Fibroblast of lung (primary cell): ENCODE results near the gene PPP1R12C. TPM values are rescaled to one million over a fixed set of nuclear protein-coding genes. Genes with fewer than 3 reads are reported as not detected.

Source experiments
- DNase-seq, 2 donors: peaks; one replicate each; pipeline versions ENCODE4 v3.0.0 to v3.0.0-alpha.2; 2010; ENCODE audit warnings: low read depth in 2 of 2
- H2AFZ ChIP-seq: 2 replicates; pipeline ENCODE4 v1.5.1; 2012; ENCODE audit warnings: low read length, control low read depth, inconsistent platforms
- H3K27ac ChIP-seq: 2 replicates; pipeline ENCODE4 v1.5.1; 2011; ENCODE audit warnings: low read length, control low read depth; ENCODE audit not compliant: insufficient read depth
- H3K27me3 ChIP-seq: 2 replicates; pipeline ENCODE4 v1.5.1; 2011; ENCODE audit warnings: mild to moderate bottlenecking, low read length; ENCODE audit not compliant: control insufficient read depth, insufficient read depth
- H3K36me3 ChIP-seq: 2 replicates; pipeline ENCODE4 v1.5.1; 2011; ENCODE audit warnings: low read length; ENCODE audit not compliant: control insufficient read depth, insufficient read depth
- H3K4me1 ChIP-seq: 2 replicates; pipeline ENCODE4 v1.5.1; 2011; ENCODE audit warnings: low read length; ENCODE audit not compliant: control insufficient read depth, insufficient read depth; ENCODE audit errors: extremely low read depth
- H3K4me2 ChIP-seq: 2 replicates; pipeline ENCODE4 v1.5.1; 2011; ENCODE audit warnings: low read length, control low read depth; ENCODE audit not compliant: insufficient read depth; ENCODE audit errors: extremely low read depth
- H3K4me3 ChIP-seq, 4 experiments: fragments of 200-600 bp in 1 of 4; sonication (generic) in 1 of 4; replicated peaks in 1 of 4; 2 replicates each; pipeline ENCODE4 v1.5.1; 2011 to 2016; ENCODE audit warnings: low read length in 4 of 4, low read depth in 3 of 4, mild to moderate bottlenecking in 3 of 4, control low read depth in 2 of 4, inconsistent platforms in 1 of 4, mixed read lengths in 1 of 4; ENCODE audit not compliant: insufficient read depth in 1 of 4; ENCODE audit errors: control extremely low read depth in 1 of 4
- H3K79me2 ChIP-seq: 2 replicates; pipeline ENCODE4 v1.5.1; 2012; ENCODE audit warnings: mild to moderate bottlenecking, low read length, inconsistent platforms; ENCODE audit not compliant: control insufficient read depth, insufficient read depth
- H3K9ac ChIP-seq: 2 replicates; pipeline ENCODE4 v1.5.1; 2011; ENCODE audit warnings: mild to moderate bottlenecking, low read length, control low read depth; ENCODE audit not compliant: insufficient read depth
- H3K9me3 ChIP-seq: 2 replicates; pipeline ENCODE4 v1.5.1; 2012; ENCODE audit warnings: low read depth, low read length; ENCODE audit not compliant: control insufficient read depth, insufficient read depth
- H4K20me1 ChIP-seq: 2 replicates; pipeline ENCODE4 v1.5.1; 2011; ENCODE audit warnings: low read length; ENCODE audit not compliant: control insufficient read depth, insufficient read depth; ENCODE audit errors: extremely low read depth
- EZH2 ChIP-seq: IDR thresholded peaks from 2 replicates; pipeline ENCODE4 v1.5.1; 2012; ENCODE audit warnings: low read length, control low read depth, mild to moderate bottlenecking; ENCODE audit errors: missing control alignments
- polyA plus RNA-seq, 2 donors: library from polyadenylated mRNA; depleted of rRNA in 1 of 2; stranded (reverse) in 1 of 2; unstranded in 1 of 2; fragments of >200 nt; gene quantifications; 2 replicates each; pipeline ENCODE4 v1.2.1, GENCODE V29; 2011 to 2012; ENCODE audit warnings: missing spikeins in 1 of 2
- total RNA-seq: library from RNA; depleted of rRNA; stranded (reverse); fragments of >200 nt; gene quantifications from 2 replicates; pipeline ENCODE4 v1.2.1, GENCODE V29; 2014
- TF ChIP-seq, protein P1 (sequence below), 2 donors: IDR thresholded peaks in 1 of 2; conservative IDR thresholded peaks in 1 of 2; 1 replicate in 1 of 2; 2 replicates in 1 of 2; pipeline ENCODE4 v1.5.1; 2011 to 2012; ENCODE audit warnings: low read length in 2 of 2, control low read depth in 1 of 2, inconsistent platforms in 1 of 2, low read depth in 1 of 2, mild to moderate bottlenecking in 1 of 2

The PPP1R12C gene
- total and polyA plus RNA-seq, 2 donors (not counting 1 experiment from before 2014, with no cell fraction given) = 26.0 to 32.9 TPM

DNA sequence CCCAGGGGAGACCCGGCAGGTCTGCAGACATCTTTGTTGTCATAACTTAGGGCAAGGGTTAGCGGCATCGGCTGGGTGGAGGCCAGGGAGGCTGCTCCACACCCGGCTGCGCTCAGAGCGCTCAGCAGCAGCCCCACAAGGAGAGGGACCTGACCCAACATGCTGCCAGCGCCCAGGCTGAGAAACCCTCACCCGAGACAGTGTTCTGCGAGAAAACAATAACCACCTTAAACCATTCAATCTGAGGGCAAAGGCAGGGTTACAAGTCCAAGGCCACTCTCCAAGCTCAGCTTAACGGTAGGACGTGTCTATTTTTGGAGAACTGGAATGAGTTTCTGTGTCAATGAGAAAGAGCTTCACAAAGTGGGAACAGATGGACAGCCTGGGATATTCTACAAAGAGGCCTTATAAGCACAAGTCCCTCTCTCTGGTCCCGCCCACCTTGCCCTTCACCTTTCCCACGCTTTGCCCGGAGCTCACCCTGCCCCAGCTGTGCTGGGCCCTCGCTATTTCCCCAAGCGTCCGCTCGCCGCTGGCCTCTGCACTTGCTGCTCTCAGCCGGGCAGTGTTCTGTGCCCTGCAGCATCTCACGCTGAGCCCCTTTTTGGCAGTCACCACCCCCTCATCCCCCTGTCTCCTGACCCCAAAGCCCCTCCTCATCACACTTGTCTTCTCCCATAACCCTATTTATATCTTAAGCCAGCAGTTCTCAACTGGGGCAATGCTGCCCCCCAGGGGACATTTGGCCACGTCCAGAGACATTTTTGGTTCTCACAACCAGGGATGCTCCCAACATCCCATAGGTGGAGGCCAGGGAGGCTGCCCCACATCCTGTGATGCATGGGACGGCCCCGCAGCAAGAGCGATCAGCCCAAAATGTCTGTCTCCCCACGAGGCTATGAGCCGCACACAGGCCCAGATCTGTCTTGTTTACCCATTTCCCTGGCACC lies 17.6 kb downstream of the PPP1R12C start:
- Histone ChIP-seq H3K9me3 (no peaks in the 10 kb centered on the region), H2AFZ (no peak overlapping the region), H3K27ac (peak overlapping the region; percentile 34), H3K4me2 (no peak overlapping the region), H3K36me3 (peaks cover 14% of the 10 kb centered on the region), H3K79me2 (no peaks in the 10 kb centered on the region), H4K20me1 (peaks cover 1% of the 10 kb centered on the region), H3K4me1 (peaks cover 4% of the 10 kb centered on the region), H3K9ac (no peak overlapping the region), H3K27me3 (no peaks in the 10 kb centered on the region), H3K4me3 (no peak overlapping the region)
- DNase-seq = no peak
- TF ChIP-seq EZH2 = no peak
- TF ChIP-seq, protein P1, sequence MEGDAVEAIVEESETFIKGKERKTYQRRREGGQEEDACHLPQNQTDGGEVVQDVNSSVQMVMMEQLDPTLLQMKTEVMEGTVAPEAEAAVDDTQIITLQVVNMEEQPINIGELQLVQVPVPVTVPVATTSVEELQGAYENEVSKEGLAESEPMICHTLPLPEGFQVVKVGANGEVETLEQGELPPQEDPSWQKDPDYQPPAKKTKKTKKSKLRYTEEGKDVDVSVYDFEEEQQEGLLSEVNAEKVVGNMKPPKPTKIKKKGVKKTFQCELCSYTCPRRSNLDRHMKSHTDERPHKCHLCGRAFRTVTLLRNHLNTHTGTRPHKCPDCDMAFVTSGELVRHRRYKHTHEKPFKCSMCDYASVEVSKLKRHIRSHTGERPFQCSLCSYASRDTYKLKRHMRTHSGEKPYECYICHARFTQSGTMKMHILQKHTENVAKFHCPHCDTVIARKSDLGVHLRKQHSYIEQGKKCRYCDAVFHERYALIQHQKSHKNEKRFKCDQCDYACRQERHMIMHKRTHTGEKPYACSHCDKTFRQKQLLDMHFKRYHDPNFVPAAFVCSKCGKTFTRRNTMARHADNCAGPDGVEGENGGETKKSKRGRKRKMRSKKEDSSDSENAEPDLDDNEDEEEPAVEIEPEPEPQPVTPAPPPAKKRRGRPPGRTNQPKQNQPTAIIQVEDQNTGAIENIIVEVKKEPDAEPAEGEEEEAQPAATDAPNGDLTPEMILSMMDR (conservative IDR thresholded peaks at IDR 0.05 in 1 of 2, IDR thresholded peaks at IDR 0.05 in 1 of 2; ENCODE audit: low read depth in 1 of 2, low read length in 2 of 2) = peak; percentile 3 to 5

DNA sequence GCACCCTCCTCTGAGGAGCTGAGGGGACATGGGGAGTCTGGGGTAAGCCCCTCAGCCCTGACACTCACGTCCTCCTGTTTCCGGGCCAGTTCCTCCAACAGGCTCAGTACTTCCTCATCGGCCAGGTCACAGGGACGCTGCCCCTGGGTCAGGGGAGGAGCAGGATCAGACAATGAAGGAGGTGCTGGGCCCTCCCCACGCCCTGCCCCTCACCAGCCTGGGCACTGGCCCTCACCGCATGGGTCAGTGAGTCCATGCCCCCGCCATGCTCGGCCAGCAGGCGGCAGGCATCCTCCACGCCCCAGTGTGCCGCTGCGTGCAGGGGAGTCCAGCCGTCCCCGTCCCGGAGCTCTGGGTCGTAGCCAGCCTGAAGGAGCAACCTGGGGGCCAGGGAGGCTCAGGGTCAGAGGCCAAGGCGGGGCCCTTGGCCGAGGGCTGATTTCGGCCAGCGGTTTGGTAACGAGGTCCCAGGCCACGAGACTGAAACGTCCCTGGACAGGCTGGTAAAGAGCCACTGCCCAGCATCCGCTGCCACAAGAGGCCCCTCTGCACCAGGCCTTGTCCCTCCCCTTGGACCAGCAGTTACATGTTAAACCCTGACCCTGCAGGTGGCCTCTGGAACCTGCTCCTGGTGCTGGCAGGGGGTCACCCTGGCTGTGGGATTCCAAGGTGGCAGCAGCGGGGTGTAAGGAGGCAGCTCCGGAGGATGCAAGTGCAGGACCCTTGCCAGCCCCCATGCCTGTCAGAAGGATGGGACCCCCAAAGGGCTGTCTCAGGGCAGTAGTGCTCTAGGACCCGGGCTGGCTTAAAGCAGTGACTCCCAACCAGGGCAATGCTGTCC lies 18.5 kb downstream of the PPP1R12C start:
- H4K20me1 ChIP-seq = peaks cover 1% of the 10 kb centered on the region
- H3K27me3 ChIP-seq = no peaks in the 10 kb centered on the region
- no peak overlapping the region for H3K4me3 ChIP-seq
- peaks cover 4% of the 10 kb centered on the region for H3K4me1 ChIP-seq
- H3K4me2 ChIP-seq = no peak overlapping the region
- no peaks in the 10 kb centered on the region for H3K9me3 ChIP-seq
- peaks cover 20% of the 10 kb centered on the region for H3K36me3 ChIP-seq
- no peak overlapping the region for H2AFZ ChIP-seq
- no peaks in the 10 kb centered on the region for H3K79me2 ChIP-seq
- TF ChIP-seq, protein P1 (conservative IDR thresholded peaks at IDR 0.05 in 1 of 2, IDR thresholded peaks at IDR 0.05 in 1 of 2; ENCODE audit: low read depth in 1 of 2, low read length in 2 of 2) = no peak
- no peak for TF ChIP-seq EZH2
- no peak overlapping the region for H3K9ac ChIP-seq
- H3K27ac ChIP-seq = peak overlapping the region; percentile 34
- no peak for DNase-seq
